Fibroblast of the aortic adventitia (primary cell): Measurements from ENCODE around the gene ABL2. TPM values are rescaled to one million over a fixed set of nuclear protein-coding genes. Genes with fewer than 3 reads are reported as not detected.
A peak's percentile ranks its signal among the peaks of the same experiment; 100 is the strongest.

ENCODE experiments used
- DNase-seq: peaks from one replicate; pipeline ENCODE4 v3.0.0-alpha.2; 2010; ENCODE audit warnings: low read depth
- H3K4me3 ChIP-seq: 2 replicates; pipeline ENCODE4 v1.5.1; 2011; ENCODE audit warnings: low read depth, mild to moderate bottlenecking, control low read depth, low read length, moderate library complexity
- CTCF ChIP-seq: IDR thresholded peaks from 2 replicates; pipeline ENCODE4 v1.5.1; 2011; ENCODE audit warnings: mild to moderate bottlenecking, low read length, control low read depth, inconsistent platforms; ENCODE audit not compliant: insufficient read depth
- total RNA-seq: library from RNA; depleted of rRNA; stranded (reverse); fragments of >200 nt; gene quantifications from 2 replicates; pipeline ENCODE4 v1.2.3, GENCODE V29; 2012; ENCODE audit warnings: low replicate concordance

Gene ABL2
- total RNA-seq, 1 donor, result 67.2 TPM

- H3K4me3 ChIP-seq, result no peak overlapping the region
- DNase-seq, result no peak
- no peak for TF ChIP-seq CTCF
Observed at GRCh38 chr1:179095924-179096323, 133.6 kb downstream of the ABL2 start.

- no peak for DNase-seq
- no peak for TF ChIP-seq CTCF
- H3K4me3 ChIP-seq, result no peak overlapping the region
Observed at GRCh38 chr1:179095377-179095776, 134.1 kb downstream of the ABL2 start.

GRCh38 chr1:179094818-179095217 lies 134.7 kb downstream of the ABL2 start:
- no peak for TF ChIP-seq CTCF
- no peak overlapping the region for H3K4me3 ChIP-seq
- DNase-seq, result no peak

GRCh38 chr1:179092896-179093461 lies 136.5 kb downstream of the ABL2 start:
- no peak for TF ChIP-seq CTCF
- DNase-seq, result no peak
- no peak overlapping the region for H3K4me3 ChIP-seq

- DNase-seq, result peak; percentile 94
Observed at GRCh38 chr1:179091691-179092165, 137.7 kb downstream of the ABL2 start.

GRCh38 chr1:179090923-179091322 lies 138.6 kb downstream of the ABL2 start:
- no peak for TF ChIP-seq CTCF
- DNase-seq, result no peak
- H3K4me3 ChIP-seq, result no peak overlapping the region

More at GRCh38 chr1:179091691-179092165, 137.7 kb downstream of the ABL2 start:
- no peak overlapping the region for H3K4me3 ChIP-seq
- TF ChIP-seq CTCF, result no peak

- no peak overlapping the region for H3K4me3 ChIP-seq
- TF ChIP-seq CTCF, result peak; percentile 38
- peak; percentile 19 for DNase-seq
Observed at GRCh38 chr1:179090522-179090921, 139.0 kb downstream of the ABL2 start.
